ENCODE results near the gene CIDEC.

- no peak for TF ChIP-seq POLR2A (IDR thresholded peaks at IDR 0.05)
- no peak for TF ChIP-seq CTCF (IDR thresholded peaks at IDR 0.05)
- no peak for TF ChIP-seq POLR2AphosphoS5 (IDR thresholded peaks at IDR 0.05)
- TF ChIP-seq EP300 (IDR thresholded peaks at IDR 0.05): no peak
Measured at GRCh38 chr3:9912294-9912935, 32.4 kb upstream of the CIDEC start.
